Jurkat, Clone E6-1 (cell line): ENCODE data around the gene TOPAZ1.
A peak's percentile ranks its signal among the peaks of the same experiment; 100 is the strongest.

Experiments used
- DNase-seq: peaks from one replicate; pipeline ENCODE4 v3.0.0-alpha.2; 2011; ENCODE audit warnings: low read depth, low spot score
- H3K4me3 ChIP-seq: 2 replicates; pipeline ENCODE4 v1.5.1; 2011; ENCODE audit warnings: mild to moderate bottlenecking, low read length, control low read depth, moderate library complexity

Gene TOPAZ1

GRCh38 chr3:44238889-44239288, 2.8 kb upstream of the TOPAZ1 start:
- DNase-seq, result no peak
- no peak overlapping the region for H3K4me3 ChIP-seq

- no peak for DNase-seq
- no peak overlapping the region for H3K4me3 ChIP-seq
These were observed 1.6 kb upstream of the TOPAZ1 start for GRCh38 chr3:44240061-44240460.

- no peak for DNase-seq
- H3K4me3 ChIP-seq, result no peak overlapping the region
These were observed 1.0 kb downstream of the TOPAZ1 start for GRCh38 chr3:44242721-44243120.

- no peak for DNase-seq
- no peak overlapping the region for H3K4me3 ChIP-seq
These were observed 6.5 kb downstream of the TOPAZ1 start for GRCh38 chr3:44248152-44248551.

- no peak for DNase-seq
- H3K4me3 ChIP-seq, result no peak overlapping the region
These were observed 10.8 kb downstream of the TOPAZ1 start for GRCh38 chr3:44252332-44252959.

GRCh38 chr3:44259404-44259803, 17.7 kb downstream of the TOPAZ1 start:
- no peak for DNase-seq
- no peak overlapping the region for H3K4me3 ChIP-seq

GRCh38 chr3:44264146-44264545, 22.5 kb downstream of the TOPAZ1 start:
- no peak for DNase-seq
- no peak overlapping the region for H3K4me3 ChIP-seq

- H3K4me3 ChIP-seq, result no peak overlapping the region
- no peak for DNase-seq
These were observed 24.1 kb downstream of the TOPAZ1 start for GRCh38 chr3:44265815-44266214.

- no peak for DNase-seq
- H3K4me3 ChIP-seq, result no peak overlapping the region
These were observed 30.5 kb downstream of the TOPAZ1 start for GRCh38 chr3:44272191-44272590.

GRCh38 chr3:44277925-44278324, 36.2 kb downstream of the TOPAZ1 start:
- H3K4me3 ChIP-seq, result no peak overlapping the region
- no peak for DNase-seq

GRCh38 chr3:44280077-44280476, 38.4 kb downstream of the TOPAZ1 start:
- no peak overlapping the region for H3K4me3 ChIP-seq
- no peak for DNase-seq

- no peak for DNase-seq
- no peak overlapping the region for H3K4me3 ChIP-seq
These were observed 38.9 kb downstream of the TOPAZ1 start for GRCh38 chr3:44280631-44281030.

GRCh38 chr3:44284949-44285348, 43.3 kb downstream of the TOPAZ1 start:
- H3K4me3 ChIP-seq, result no peak overlapping the region
- DNase-seq, result no peak

- no peak overlapping the region for H3K4me3 ChIP-seq
- DNase-seq, result no peak
These were observed 48.3 kb downstream of the TOPAZ1 start for GRCh38 chr3:44289882-44290462.

GRCh38 chr3:44292276-44292675, 50.6 kb downstream of the TOPAZ1 start:
- DNase-seq, result no peak
- no peak overlapping the region for H3K4me3 ChIP-seq

GRCh38 chr3:44292947-44293346, 51.3 kb downstream of the TOPAZ1 start:
- no peak overlapping the region for H3K4me3 ChIP-seq
- DNase-seq, result no peak

GRCh38 chr3:44297255-44297654, 55.6 kb downstream of the TOPAZ1 start:
- DNase-seq, result no peak
- H3K4me3 ChIP-seq, result no peak overlapping the region

GRCh38 chr3:44301746-44302145, 60.1 kb downstream of the TOPAZ1 start:
- DNase-seq, result no peak
- no peak overlapping the region for H3K4me3 ChIP-seq

GRCh38 chr3:44309500-44309899, 67.8 kb downstream of the TOPAZ1 start:
- no peak for DNase-seq

GRCh38 chr3:44318891-44319311, 77.2 kb downstream of the TOPAZ1 start:
- peak; percentile 40 for DNase-seq
- H3K4me3 ChIP-seq, result no peak overlapping the region; the same call in 1 of the 2 replicates

More at GRCh38 chr3:44309500-44309899, 67.8 kb downstream of the TOPAZ1 start:
- H3K4me3 ChIP-seq, result no peak overlapping the region

GRCh38 chr3:44321335-44321734, 79.6 kb downstream of the TOPAZ1 start:
- DNase-seq, result no peak
- no peak overlapping the region for H3K4me3 ChIP-seq
